NCI-H748 (cell line): ENCODE measurements around the gene LUZP2.

Experiments
- DNase-seq: peaks from one replicate; lab custom pipeline; 2025; ENCODE audit not compliant: unreplicated experiment; lab: John Stamatoyannopoulos, UW

Gene LUZP2

GRCh38 chr11:24805671-24806070 lies 308.8 kb downstream of the LUZP2 start:
- DNase-seq: no peak

- DNase-seq: no peak
These were observed 311.3 kb downstream of the LUZP2 start for GRCh38 chr11:24808173-24808572.

- no peak for DNase-seq
These were observed 322.2 kb downstream of the LUZP2 start for GRCh38 chr11:24819006-24819405.

GRCh38 chr11:24819863-24820434 lies 323.1 kb downstream of the LUZP2 start:
- no peak for DNase-seq

- no peak for DNase-seq
These were observed 323.7 kb downstream of the LUZP2 start for GRCh38 chr11:24820541-24820940.

GRCh38 chr11:24828938-24829605 lies 332.2 kb downstream of the LUZP2 start:
- no peak for DNase-seq

- DNase-seq: no peak
These were observed 336.7 kb downstream of the LUZP2 start for GRCh38 chr11:24833573-24833972.

GRCh38 chr11:24837112-24837511 lies 340.3 kb downstream of the LUZP2 start:
- no peak for DNase-seq

GRCh38 chr11:24842308-24842707 lies 345.5 kb downstream of the LUZP2 start:
- no peak for DNase-seq

- DNase-seq: no peak
These were observed 347.6 kb downstream of the LUZP2 start for GRCh38 chr11:24844406-24844805.

GRCh38 chr11:24848857-24849256 lies 352.0 kb downstream of the LUZP2 start:
- DNase-seq: no peak

- DNase-seq: no peak
These were observed 359.1 kb downstream of the LUZP2 start for GRCh38 chr11:24855951-24856350.

GRCh38 chr11:24859801-24860300 lies 363.0 kb downstream of the LUZP2 start:
- DNase-seq: no peak

- DNase-seq: no peak
These were observed 364.6 kb downstream of the LUZP2 start for GRCh38 chr11:24861440-24861839.

GRCh38 chr11:24866743-24867142 lies 369.9 kb downstream of the LUZP2 start:
- no peak for DNase-seq

GRCh38 chr11:24870048-24870447 lies 373.2 kb downstream of the LUZP2 start:
- no peak for DNase-seq

GRCh38 chr11:24872186-24872585 lies 375.3 kb downstream of the LUZP2 start:
- DNase-seq: peak; percentile 15

- DNase-seq: no peak
These were observed 375.9 kb downstream of the LUZP2 start for GRCh38 chr11:24872651-24873311.

GRCh38 chr11:24880962-24881361 lies 384.1 kb downstream of the LUZP2 start:
- DNase-seq: no peak

- no peak for DNase-seq
These were observed 388.8 kb downstream of the LUZP2 start for GRCh38 chr11:24885580-24886173.

- DNase-seq: no peak
These were observed 390.2 kb downstream of the LUZP2 start for GRCh38 chr11:24886880-24887619.
